ENCODE measurements around the gene PPFIA3.

DNA sequence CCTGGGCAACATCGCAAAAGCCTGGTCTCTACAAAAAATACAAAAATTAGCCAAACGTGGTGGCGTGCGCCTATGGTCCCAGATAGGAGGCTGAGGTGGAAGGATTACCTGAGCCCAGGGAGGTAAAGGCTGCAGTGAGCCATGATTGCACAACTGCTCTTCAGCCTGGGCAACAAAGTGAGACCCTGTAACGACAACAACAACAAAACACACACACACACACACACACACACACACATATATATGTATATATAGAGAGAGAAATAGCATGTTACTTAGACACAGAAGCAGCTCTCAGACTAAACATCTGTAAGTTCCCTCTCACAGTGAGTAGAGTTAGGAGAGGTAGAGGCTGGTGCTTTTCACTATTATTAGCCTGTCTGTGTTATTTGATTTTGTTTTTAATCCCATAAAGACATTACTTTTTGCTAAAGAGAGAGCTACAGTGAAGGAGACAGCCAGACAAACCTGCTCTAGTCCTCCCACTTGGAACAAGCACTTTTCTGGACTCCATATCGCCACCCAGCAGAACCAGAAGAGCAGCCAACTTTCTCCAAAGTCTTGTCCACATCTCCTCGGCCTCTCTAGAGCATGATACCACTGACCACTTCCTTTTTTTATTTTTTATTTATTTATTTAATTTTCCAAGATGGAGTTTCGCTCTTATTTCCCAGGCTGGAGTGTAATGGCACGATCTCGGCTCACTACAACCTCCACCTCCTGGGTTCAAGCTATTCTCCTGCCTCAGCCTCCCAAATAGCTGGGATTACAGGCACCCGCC is 7.9 kb upstream of the PPFIA3 start:
- TF ChIP-seq, protein P1, sequence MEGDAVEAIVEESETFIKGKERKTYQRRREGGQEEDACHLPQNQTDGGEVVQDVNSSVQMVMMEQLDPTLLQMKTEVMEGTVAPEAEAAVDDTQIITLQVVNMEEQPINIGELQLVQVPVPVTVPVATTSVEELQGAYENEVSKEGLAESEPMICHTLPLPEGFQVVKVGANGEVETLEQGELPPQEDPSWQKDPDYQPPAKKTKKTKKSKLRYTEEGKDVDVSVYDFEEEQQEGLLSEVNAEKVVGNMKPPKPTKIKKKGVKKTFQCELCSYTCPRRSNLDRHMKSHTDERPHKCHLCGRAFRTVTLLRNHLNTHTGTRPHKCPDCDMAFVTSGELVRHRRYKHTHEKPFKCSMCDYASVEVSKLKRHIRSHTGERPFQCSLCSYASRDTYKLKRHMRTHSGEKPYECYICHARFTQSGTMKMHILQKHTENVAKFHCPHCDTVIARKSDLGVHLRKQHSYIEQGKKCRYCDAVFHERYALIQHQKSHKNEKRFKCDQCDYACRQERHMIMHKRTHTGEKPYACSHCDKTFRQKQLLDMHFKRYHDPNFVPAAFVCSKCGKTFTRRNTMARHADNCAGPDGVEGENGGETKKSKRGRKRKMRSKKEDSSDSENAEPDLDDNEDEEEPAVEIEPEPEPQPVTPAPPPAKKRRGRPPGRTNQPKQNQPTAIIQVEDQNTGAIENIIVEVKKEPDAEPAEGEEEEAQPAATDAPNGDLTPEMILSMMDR (IDR thresholded peaks at IDR 0.05; ENCODE audit: insufficient read depth, low read length, poor library complexity, severe bottlenecking) = no peak
- no peak for TF ChIP-seq EZH2phosphoT487 (conservative IDR thresholded peaks at IDR 0.05; ENCODE audit: low read length)

Data from SU-DHL-6 (cell line).